CD4-positive, alpha-beta memory T cell (primary cell): Measurements from ENCODE around the gene PVR. TPM values are rescaled to one million over a fixed set of nuclear protein-coding genes. Genes with fewer than 3 reads are reported as not detected.
"Not testable (repeated sequence)": the region's sequence is repeated elsewhere in the genome, so short reads cannot be mapped to it uniquely, and the experiment has no call there.

ENCODE experiments used
- CTCF ChIA-PET: fragments of 350-600 bp; sonication (Branson Sonifier 250); formaldehyde crosslinking; loops from one replicate; lab custom pipeline; 2021; ENCODE audit warnings: inconsistent platforms; ENCODE audit not compliant: partially characterized antibody; lab: Charles Lee
- POLR2A ChIA-PET: fragments of 350-600 bp; sonication (Branson Sonifier 250); formaldehyde crosslinking; loops from one replicate; lab custom pipeline; 2021; ENCODE audit not compliant: partially characterized antibody; lab: Charles Lee
- DNase-seq, 5 donors: peaks; one replicate each; pipeline versions ENCODE4 v3.0.0 to v3.0.0-alpha.2; 2020 to 2022; ENCODE audit warnings: mixed read lengths in 1 of 5
- H3K27ac ChIP-seq: one replicate; pipeline ENCODE4 v1.7.0; 2013; ENCODE audit warnings: low read depth, low read length
- H3K27me3 ChIP-seq: 2 replicates; pipeline ENCODE4 v1.7.0; 2013; ENCODE audit warnings: mild to moderate bottlenecking, low read length, moderate library complexity; ENCODE audit not compliant: insufficient read depth
- H3K36me3 ChIP-seq: 2 replicates; pipeline ENCODE4 v1.7.0; 2013; ENCODE audit warnings: mild to moderate bottlenecking, low read length, moderate library complexity; ENCODE audit not compliant: insufficient read depth
- H3K4me1 ChIP-seq: 2 replicates; pipeline ENCODE4 v1.7.0; 2013; ENCODE audit warnings: mild to moderate bottlenecking, low read length, moderate library complexity; ENCODE audit not compliant: insufficient read depth
- H3K4me3 ChIP-seq, 2 donors: one replicate each; pipeline ENCODE4 v1.7.0; 2013; ENCODE audit warnings: low read length in 2 of 2, mild to moderate bottlenecking in 1 of 2
- H3K9me3 ChIP-seq, 2 donors: one replicate each; pipeline ENCODE4 v1.7.0; 2013; ENCODE audit warnings: low read length in 2 of 2, control low read depth in 1 of 2; ENCODE audit not compliant: control insufficient read depth in 1 of 2
- H3K27ac Mint-ChIP-seq, 7 donors: one replicate each; pipeline ENCODE4 v1.8.0; 2020 to 2021; ENCODE audit warnings: mixed read lengths in 7 of 7, mild to moderate bottlenecking in 6 of 7, inconsistent platforms in 3 of 7, moderate library complexity in 3 of 7
- H3K27me3 Mint-ChIP-seq, 2 donors: one replicate each; pipeline ENCODE4 v1.8.0; 2020 to 2021; ENCODE audit warnings: mixed read lengths in 2 of 2
- H3K36me3 Mint-ChIP-seq, 2 donors: one replicate each; pipeline ENCODE4 v1.8.0; 2020 to 2021; ENCODE audit warnings: mixed read lengths in 2 of 2, inconsistent platforms in 1 of 2, mild to moderate bottlenecking in 1 of 2
- H3K4me1 Mint-ChIP-seq, 4 donors: one replicate each; pipeline ENCODE4 v1.8.0; 2020 to 2021; ENCODE audit warnings: mixed read lengths in 4 of 4, mild to moderate bottlenecking in 1 of 4
- H3K4me3 Mint-ChIP-seq, 8 donors: one replicate each; pipeline ENCODE4 v1.8.0; 2020 to 2021; ENCODE audit warnings: mixed read lengths in 8 of 8, mild to moderate bottlenecking in 7 of 8, moderate library complexity in 6 of 8, inconsistent platforms in 3 of 8
- H3K9me3 Mint-ChIP-seq, 8 donors: one replicate each; pipeline ENCODE4 v1.8.0; 2020 to 2021; ENCODE audit warnings: mixed read lengths in 8 of 8, mild to moderate bottlenecking in 5 of 8, inconsistent platforms in 3 of 8, moderate library complexity in 1 of 8
- intact Hi-C: fragments of 100-400 bp; cut with micrococcal nuclease; formaldehyde crosslinking; loops from one replicate; pipeline ENCODE4 v1.15.1; 2023
- polyA plus RNA-seq, 2 donors: library from polyadenylated mRNA; unstranded; fragments of 300-500 nt; fragmentation: Illumina TruSeq; gene quantifications; one replicate each; pipeline ENCODE4 v1.2.3, GENCODE V29; 2021
- total RNA-seq, 2 experiments: library from RNA; stranded (reverse); gene quantifications; one replicate each; pipeline ENCODE4 v1.2.3, GENCODE V29; 2021

The PVR gene
- total and polyA plus RNA-seq, 4 experiments from 2014 or later: 0.34 to 1.7 (median 1.0) TPM; not detected in 1

DNA sequence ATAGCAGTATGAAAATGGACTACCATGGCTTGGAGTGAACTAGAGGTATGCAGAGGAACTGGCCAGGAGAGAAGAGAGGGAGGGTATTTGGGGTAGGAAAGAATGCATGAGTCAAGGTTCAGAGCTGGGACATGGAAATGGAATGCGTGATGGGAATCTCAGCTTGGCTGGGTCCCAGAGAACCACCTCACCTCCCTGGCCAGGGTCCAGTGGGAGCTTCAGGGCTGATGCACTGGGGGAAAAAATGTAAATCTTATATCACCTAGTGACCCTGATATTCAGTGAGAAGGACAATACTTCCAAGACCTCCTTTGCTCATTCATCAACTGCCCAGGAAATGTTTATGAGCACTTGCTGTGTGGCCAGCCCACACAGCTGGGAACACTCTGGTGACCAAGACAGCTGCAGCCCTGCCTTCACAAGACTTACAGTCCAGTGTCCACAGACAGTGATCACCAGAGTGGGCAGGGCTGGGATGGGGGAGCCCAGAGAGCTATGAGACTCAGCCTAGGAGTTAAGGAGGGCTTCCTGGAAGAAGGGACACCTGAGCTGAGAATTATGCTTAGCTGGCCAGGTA is 17.6 kb upstream of the PVR start:
- Histone ChIP-seq H3K4me3 (no peak overlapping the region), H3K27me3 (no peaks in the 10 kb centered on the region), H3K9me3 (no peaks in the 10 kb centered on the region), H3K36me3 (no peaks in the 10 kb centered on the region), H3K27ac (no peak overlapping the region), H3K4me1 (no peaks in the 10 kb centered on the region)
- H3K27ac Mint-ChIP-seq: no peak overlapping the region
- H3K27me3 Mint-ChIP-seq: peaks cover 7 to 10% of the 10 kb centered on the region in 2 donors
- no peaks in the 10 kb centered on the region for H3K36me3 Mint-ChIP-seq
- H3K4me1 Mint-ChIP-seq: no peaks in the 10 kb centered on the region
- H3K9me3 Mint-ChIP-seq: peaks cover 0 to 6% (median 4%) of the 10 kb centered on the region in 8 donors
- no peak overlapping the region for H3K4me3 Mint-ChIP-seq
- DNase-seq: no peak
- ChIA-PET POLR2A (no interaction called here), CTCF (interaction anchor here (1.3 kb wide), 1 partner anchor 31 kb away, joined by 5 read pairs; no protein-coding TSS in a partner anchor)
- intact Hi-C loops: no loop called here

DNA sequence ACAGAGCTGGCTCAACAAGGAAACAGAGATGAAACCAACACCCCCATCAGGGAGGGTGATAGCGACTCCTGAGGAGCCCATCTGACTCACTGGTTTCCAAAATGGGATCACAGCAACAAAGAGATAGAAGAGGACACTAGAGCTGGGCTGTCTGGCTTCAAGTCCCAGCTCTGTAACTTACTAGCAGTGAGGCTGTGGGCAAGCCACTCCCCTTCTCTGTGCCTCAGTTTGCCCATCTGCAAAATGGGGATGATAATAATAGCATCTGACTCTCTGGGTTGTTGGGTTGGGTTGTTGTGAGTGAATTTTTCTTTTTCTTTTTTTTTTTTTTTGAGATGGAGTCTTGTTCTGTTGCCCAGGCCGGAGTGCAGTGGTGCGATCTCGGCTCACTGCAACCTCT is 16.1 kb upstream of the PVR start:
- Mint-ChIP-seq H3K9me3 (peaks cover 0 to 6% (median 4%) of the 10 kb centered on the region in 8 donors), H3K27ac (no peak overlapping the region), H3K27me3 (peaks cover 8 to 9% of the 10 kb centered on the region in 2 donors), H3K4me1 (no peaks in the 10 kb centered on the region), H3K4me3 (no peak overlapping the region), H3K36me3 (no peaks in the 10 kb centered on the region)
- intact Hi-C loops: no loop called here
- ChIA-PET CTCF (no interaction called here), POLR2A (no interaction called here)
- DNase-seq: no peak
- no peaks in the 10 kb centered on the region for H3K4me1 ChIP-seq
- no peaks in the 10 kb centered on the region for H3K9me3 ChIP-seq
- H3K4me3 ChIP-seq: no peak overlapping the region
- H3K27ac ChIP-seq: no peak overlapping the region
- H3K27me3 ChIP-seq: no peaks in the 10 kb centered on the region
- H3K36me3 ChIP-seq: no peaks in the 10 kb centered on the region

GRCh38 chr19:44628793-44629192 is 14.9 kb upstream of the PVR start:
- Histone ChIP-seq H3K4me1 (no peaks in the 10 kb centered on the region), H3K27ac (no peak overlapping the region), H3K27me3 (no peaks in the 10 kb centered on the region), H3K4me3 (no peak overlapping the region), H3K9me3 (no peaks in the 10 kb centered on the region), H3K36me3 (no peaks in the 10 kb centered on the region)
- ChIA-PET CTCF (no interaction called here), POLR2A (no interaction called here)
- Mint-ChIP-seq H3K27me3 (peaks cover 7 to 10% of the 10 kb centered on the region in 2 donors), H3K4me1 (no peaks in the 10 kb centered on the region), H3K27ac (no peak overlapping the region), H3K36me3 (no peaks in the 10 kb centered on the region), H3K9me3 (peaks cover 0 to 5% (median 3%) of the 10 kb centered on the region in 8 donors), H3K4me3 (no peak overlapping the region)
- no peak for DNase-seq
- intact Hi-C loops: no loop called here

GRCh38 chr19:44631611-44632010 is 12.1 kb upstream of the PVR start:
- H3K4me3 Mint-ChIP-seq, H3K36me3 ChIP-seq, H3K4me1 Mint-ChIP-seq, POLR2A ChIA-PET, H3K27me3 ChIP-seq, CTCF ChIA-PET, H3K27ac ChIP-seq, H3K9me3 ChIP-seq, intact Hi-C loops, H3K9me3 Mint-ChIP-seq, H3K36me3 Mint-ChIP-seq, H3K4me1 ChIP-seq, DNase-seq, H3K4me3 ChIP-seq, H3K27ac Mint-ChIP-seq: not testable (repeated sequence)
- H3K27me3 Mint-ChIP-seq: peaks cover 11 to 15% of the 10 kb centered on the region in 2 donors

- intact Hi-C loops, H3K4me1 Mint-ChIP-seq, POLR2A ChIA-PET: not testable (repeated sequence)
These were observed 9.7 kb upstream of the PVR start for GRCh38 chr19:44634058-44634457.

GRCh38 chr19:44634785-44635184 is 8.9 kb upstream of the PVR start:
- CTCF ChIA-PET: interaction anchor here (1.5 to 1.9 kb wide), 2 partner anchors 20 to 23 kb away, joined by 3 to 5 read pairs; no protein-coding TSS in a partner anchor
- H3K4me1 Mint-ChIP-seq: no peaks in the 10 kb centered on the region
- intact Hi-C loops: no loop called here
- H3K27me3 Mint-ChIP-seq: peaks cover 9 to 14% of the 10 kb centered on the region in 2 donors
- no peak for DNase-seq
- no peaks in the 10 kb centered on the region for H3K9me3 ChIP-seq
- no peak overlapping the region for H3K4me3 ChIP-seq
- no peaks in the 10 kb centered on the region for H3K36me3 ChIP-seq
- H3K36me3 Mint-ChIP-seq: no peaks in the 10 kb centered on the region
- no peak overlapping the region for H3K4me3 Mint-ChIP-seq
- POLR2A ChIA-PET: no interaction called here
- no peak overlapping the region for H3K27ac Mint-ChIP-seq
- H3K27ac ChIP-seq: no peak overlapping the region
- H3K4me1 ChIP-seq: no peaks in the 10 kb centered on the region
- H3K27me3 ChIP-seq: no peaks in the 10 kb centered on the region
- H3K9me3 Mint-ChIP-seq: peaks cover 0 to 4% (median 0%) of the 10 kb centered on the region in 8 donors

More at GRCh38 chr19:44634058-44634457, 9.7 kb upstream of the PVR start:
- not testable (repeated sequence) for H3K27ac Mint-ChIP-seq, H3K9me3 Mint-ChIP-seq, H3K4me3 ChIP-seq, DNase-seq, H3K36me3 Mint-ChIP-seq, H3K4me3 Mint-ChIP-seq, H3K27me3 ChIP-seq, H3K4me1 ChIP-seq, H3K9me3 ChIP-seq, H3K36me3 ChIP-seq, H3K27ac ChIP-seq
- CTCF ChIA-PET: interaction anchor here (1.7 kb wide), 1 partner anchor 20 kb away, joined by 3 read pairs; no protein-coding TSS in a partner anchor
- H3K27me3 Mint-ChIP-seq: peaks cover 9 to 14% of the 10 kb centered on the region in 2 donors

DNA sequence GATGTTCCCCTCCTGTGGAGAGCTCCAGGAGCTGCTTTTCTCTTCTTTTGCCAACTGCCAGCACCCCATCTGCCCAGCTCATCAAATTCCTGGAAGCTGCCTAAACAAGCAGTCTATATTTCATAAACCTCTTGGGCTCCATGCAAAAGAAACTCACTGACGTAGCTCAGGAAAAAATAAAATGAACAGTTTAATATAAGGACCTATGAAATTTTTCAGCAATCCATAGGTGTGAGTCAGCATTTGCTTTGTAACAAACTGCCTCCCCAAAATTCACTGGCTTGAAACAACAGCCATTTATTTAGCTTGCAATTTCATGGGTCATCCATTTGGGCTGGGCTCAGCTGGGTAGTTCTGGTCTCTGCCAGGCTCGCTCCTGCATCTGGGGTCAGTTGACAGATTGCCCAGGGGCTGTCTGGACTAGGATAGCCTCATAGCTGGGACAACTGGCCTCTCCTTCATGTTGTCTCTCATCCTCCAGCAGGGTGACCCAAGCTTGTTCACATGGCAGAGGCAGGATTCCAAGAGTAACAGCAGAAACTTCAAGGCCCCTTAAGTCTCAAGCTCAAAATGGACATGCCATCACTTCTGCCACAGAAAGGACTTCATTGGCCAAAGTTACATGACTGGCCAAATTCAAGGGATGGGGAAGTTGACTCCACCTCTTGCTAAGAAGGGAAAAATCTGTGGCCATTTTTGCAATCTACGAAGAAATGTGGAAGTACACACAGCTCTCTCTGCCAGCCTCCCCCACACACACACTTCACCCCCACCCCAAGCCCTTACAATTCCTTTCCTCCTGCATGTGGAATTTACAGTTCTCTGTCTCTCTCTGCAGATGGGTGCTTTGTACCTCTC is 7.9 kb upstream of the PVR start:
- H3K27me3 ChIP-seq: no peaks in the 10 kb centered on the region
- H3K9me3 ChIP-seq: no peaks in the 10 kb centered on the region
- no peaks in the 10 kb centered on the region for H3K4me1 ChIP-seq
- no peak overlapping the region for H3K4me3 Mint-ChIP-seq
- H3K4me1 Mint-ChIP-seq: no peaks in the 10 kb centered on the region
- POLR2A ChIA-PET: interaction anchor here (0.6 kb wide), 1 partner anchor 109 kb away, joined by 3 read pairs; no protein-coding TSS in a partner anchor
- no peaks in the 10 kb centered on the region for H3K36me3 ChIP-seq
- H3K27ac ChIP-seq: no peak overlapping the region
- peaks cover 13 to 14% of the 10 kb centered on the region in 2 donors for H3K27me3 Mint-ChIP-seq
- DNase-seq: no peak
- H3K9me3 Mint-ChIP-seq: peaks cover 0 to 4% (median 0%) of the 10 kb centered on the region in 8 donors
- CTCF ChIA-PET: interaction anchor here (0.6 to 1.9 kb wide), 3 partner anchors 9 to 22 kb away, joined by 3 to 5 read pairs (median 3); no protein-coding TSS in a partner anchor
- H3K27ac Mint-ChIP-seq: no peak overlapping the region
- no peak overlapping the region for H3K4me3 ChIP-seq
- H3K36me3 Mint-ChIP-seq: no peaks in the 10 kb centered on the region
- intact Hi-C loops: no loop called here
